Central memory CD4-positive, alpha-beta T cell (primary cell): ENCODE results near the gene PTPRM.

ENCODE experiments used
- DNase-seq: peaks from one replicate; pipeline ENCODE4 v3.0.0; 2022

PTPRM gene

DNA sequence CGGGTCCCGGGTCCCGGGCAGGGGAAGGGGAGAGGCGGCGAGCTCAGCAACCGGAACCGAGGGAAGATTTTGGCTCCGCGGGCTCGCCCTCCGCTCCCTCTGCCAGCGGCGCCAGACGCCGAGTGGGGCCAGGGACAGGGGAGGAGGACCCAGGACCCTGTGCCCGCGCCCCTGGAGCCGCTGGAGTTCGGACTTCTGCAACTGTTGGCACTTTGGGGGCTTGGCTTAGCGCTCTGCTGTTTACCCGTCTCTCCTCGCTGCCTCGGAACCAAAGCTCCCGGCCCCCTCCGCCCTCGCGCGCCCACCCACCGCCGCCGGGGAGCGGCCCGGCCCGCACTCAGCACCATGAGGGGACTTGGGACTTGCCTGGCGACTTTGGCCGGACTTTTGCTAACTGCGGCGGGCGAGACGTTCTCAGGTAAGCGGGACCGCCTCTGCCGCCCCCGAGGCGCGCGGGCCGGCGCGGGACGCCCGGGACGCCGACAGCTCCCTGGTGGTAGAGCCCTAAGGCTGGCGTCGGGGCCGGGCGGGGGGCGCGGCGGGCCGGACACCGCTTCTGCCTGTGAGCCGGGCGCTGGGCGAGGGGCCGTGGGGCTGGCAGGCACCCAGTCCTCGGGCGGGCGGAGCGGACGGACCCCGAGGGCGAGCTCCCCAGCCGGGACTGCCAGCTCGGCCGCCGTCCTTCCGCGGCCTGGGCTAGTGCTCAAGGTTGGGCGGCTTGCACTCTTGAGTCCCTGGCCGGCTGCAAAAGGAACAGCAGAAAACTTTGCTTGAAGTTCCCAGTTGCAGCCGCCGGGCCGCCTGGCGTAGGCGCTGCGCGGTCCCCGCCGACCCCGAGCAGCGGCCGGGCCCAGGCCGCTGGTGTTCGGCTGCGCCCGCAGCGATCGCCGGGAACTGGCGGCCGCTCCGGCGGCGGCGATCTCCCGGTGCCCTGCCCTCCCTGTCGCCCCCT, 634 bp downstream of the PTPRM start:
- peak; percentile 10 for DNase-seq

DNA sequence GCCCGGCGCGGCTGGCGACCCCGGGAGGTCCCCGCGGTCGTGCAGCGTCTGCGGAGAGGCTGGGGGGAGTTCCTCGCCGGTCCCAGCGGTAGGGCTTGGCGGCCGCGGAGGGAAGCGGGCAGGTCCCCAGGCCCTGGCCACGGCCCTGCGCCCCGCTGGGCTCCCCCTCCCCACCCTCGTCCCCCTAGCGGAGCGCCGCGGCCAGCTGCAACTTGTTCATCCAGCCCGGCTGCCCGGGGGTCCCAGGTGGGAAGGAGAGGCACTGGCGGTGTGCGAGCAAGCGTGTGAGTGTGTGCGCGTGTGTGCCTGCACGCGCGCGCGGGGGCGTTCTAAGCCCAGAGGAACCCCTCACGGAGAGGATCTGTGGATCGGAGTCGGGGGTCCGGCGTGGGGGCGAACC, 1.3 kb downstream of the PTPRM start:
- no peak for DNase-seq

DNA sequence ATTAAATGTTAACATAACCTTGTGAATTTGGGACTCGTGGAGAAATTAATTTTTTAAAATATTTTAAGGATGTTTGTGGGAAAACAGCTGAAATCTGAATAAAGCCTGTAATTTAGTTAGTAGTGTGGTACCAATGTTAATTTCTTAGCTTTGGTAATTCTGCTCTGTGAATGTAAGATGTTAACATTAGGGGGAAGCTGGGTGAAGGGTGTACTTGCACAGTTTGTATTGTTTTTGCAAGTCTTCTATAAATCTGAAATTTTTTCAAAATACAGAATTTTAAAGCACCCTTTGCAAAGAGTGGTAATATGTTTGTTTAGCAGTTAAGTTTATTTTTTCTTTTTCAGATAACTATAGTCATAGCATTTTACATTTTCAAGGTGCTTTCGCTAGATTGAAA, 4.5 kb downstream of the PTPRM start:
- no peak for DNase-seq

DNA sequence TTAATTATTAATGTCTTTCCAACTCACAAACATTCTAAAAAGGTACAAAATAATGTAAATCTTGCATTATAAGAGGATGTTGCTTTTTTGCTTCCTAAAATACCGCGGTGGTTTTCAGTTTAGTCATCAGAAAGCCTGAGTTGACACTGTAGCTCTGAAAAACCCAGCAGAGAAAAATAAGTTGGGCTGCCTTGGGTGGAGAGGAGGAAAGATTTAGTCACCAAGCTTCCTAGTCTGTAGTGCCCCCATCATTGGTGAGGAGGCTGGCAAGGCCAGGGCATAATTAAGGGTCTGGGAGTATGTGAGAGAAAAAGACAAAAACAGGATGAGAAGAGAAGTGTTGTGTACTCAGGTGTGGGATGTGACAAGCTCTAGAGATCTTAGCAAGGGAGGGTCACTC, 5.7 kb downstream of the PTPRM start:
- no peak for DNase-seq

DNA sequence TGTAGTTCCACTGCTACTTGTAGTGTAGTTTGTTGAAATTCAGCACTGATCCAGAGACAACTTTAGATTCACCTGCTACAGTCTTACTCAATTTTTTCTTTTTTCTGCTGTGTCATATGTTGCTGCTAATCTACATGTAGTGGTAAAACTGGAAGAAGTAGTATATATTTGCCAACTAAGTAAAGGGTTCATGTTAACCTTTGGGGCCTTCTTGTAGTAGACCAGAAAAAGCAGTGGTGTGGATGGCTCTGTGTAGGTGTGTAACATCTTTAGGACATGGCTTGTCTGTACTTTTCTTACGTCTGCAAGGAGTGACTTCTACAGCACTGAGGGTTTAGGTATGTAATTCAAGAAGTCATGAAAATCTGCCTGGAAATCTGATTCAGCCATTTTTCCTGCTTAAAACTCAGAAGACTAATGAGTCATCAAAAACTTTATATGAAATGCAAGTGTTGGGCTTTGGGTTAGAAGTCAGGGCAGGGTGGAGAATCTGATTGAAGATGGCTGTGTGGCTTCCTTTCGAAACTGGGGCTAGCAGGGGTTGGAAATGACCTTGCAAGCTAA, 8.4 kb downstream of the PTPRM start:
- no peak for DNase-seq

DNA sequence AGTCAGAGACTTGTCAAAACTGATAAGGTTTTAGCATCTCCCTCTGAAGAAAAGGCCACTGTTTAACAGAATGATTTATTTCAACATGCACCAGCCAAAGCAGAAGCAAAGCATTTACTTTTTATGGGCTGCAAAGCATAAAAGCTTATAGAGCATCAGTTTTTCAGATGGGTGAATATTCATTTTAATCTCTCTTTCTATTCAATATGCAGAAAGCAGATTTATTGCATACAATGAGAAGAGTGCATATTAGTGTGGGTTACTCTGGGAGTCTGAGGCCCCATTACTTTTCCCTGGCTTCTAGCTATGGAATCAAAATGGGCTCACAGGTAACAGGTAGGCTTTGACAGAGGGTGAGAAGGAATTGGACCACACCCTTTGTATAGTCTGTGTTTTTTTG, 9.0 kb downstream of the PTPRM start:
- no peak for DNase-seq

DNA sequence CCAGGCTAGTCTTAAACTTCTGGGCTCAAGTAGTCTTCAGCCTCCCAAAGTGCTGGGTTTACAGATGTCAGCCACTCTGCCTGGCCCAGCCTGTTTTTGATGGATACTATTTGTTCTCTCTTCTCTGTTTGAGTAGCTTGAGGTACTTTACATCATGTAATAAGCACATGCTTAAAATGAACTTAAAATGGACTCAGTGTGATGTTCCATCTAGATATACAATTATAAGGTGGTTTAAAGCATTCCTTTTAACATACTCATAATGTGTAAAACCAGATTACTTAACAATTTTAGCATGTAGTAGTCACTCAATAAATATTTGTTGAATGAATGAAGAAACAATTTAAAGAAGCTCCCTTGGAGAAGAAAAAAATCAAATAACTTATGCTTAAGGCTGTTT, 9.6 kb downstream of the PTPRM start:
- DNase-seq, result no peak

DNA sequence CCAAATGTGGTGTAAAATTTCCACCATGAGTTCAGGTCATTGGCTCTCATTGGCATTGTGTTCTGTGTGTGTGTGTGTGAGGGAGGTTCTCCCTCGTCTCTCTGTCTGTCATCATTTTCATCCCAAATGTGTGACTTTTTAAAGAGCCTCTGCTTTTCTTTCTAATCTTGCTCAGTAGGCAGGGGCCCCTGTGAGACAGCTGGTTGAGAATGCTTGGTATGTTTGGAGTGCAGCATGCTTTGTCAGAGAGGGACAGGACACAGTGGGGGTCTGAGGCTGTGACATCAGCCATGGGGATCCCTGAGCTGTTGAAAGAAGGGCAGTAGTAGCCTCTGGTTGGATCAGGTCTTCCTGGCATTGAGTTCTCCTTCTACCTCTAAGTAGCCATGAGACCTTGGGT, 10.6 kb downstream of the PTPRM start:
- no peak for DNase-seq

DNA sequence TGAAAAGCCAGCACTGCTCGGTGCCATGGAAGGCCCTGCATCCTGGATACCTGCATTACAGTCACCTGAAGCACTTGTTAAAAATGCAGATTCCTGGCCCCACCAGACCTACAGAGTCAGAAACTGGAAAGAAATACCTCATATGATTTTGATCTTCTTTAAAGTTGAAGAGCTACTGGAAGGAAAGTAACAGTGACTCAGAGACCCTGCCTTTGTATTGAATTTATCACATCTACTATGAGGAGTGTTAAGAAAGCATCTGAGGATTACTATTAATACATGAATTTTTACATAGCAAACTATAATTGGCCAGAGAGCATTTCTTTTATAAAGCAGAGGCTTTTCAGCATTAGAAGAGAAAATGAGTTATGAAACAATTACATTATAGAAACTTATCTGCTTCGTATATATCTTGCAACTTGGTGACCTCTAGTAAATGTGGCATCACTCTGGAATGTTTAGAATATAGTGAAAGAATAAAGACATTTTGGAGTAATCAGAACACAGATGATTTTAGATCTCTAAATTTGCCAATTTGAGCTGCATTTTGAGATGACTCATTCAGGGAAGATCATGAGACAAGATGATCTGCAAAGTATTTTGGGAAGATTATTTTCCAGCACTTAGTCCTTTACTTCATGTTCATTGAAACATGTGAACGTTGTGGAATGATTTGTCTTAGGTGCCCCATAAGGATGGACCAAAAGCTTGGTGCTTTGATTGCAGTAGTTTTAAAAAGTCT, 12.2 kb downstream of the PTPRM start:
- DNase-seq, result no peak

DNA sequence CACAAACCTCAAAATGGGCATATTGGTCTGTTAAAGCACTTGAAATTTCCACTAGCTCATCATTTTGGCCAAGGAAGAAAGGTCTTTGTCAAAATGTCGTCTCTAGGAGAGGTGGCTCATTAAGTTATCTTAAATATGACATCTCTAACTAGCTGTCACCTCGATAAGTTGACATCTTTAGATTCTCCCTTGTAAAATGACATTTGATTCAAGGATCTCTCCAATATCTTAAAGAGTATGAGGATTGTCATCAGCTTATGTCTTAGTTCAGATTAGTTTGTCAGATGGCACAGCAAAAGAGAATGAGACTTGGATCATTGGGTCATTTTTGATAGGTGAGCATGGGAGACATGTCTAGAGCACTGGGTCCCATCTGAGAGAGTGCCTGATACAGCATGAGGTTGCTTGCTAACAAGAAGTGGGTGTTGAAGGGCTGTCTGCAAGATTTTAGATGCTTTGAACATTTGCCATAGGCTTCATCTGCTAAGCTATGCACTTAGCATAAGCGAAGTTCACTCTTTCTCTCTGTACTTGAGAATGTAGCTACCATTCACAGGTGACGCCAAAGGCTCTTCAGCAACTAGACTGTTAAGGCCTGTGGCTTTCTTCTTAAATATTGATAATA, 12.9 kb downstream of the PTPRM start:
- DNase-seq, result no peak

DNA sequence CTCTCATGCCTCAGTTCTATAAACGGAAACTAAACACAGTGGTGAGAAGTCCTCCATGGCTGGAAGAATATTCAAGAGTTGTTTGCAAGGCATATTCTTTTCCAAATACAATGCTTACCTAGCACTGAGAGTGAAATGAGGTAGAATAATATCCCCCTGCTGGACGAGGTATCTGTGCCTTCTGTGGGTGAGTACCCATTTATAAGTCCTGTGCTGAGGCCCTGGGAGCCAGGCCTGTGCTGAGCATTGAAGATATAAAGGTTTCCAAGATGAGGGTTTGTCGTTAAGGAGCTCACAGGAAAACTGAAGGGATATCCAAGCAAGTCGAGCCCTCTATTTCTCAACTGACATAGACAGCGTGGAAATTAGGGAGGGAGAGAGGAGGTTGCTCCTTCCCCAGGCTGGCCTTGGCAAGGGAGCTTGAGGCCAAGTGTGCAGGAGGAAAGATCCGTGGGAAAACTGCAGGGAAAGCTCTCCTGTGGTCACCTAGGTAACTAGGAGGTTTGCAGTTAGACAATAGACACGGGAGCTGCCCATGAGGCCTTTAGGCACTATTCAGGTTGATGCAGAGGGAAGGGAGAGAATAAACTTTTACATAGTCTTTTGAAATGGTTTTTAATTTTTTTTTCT, 17.6 kb downstream of the PTPRM start:
- DNase-seq, result no peak

DNA sequence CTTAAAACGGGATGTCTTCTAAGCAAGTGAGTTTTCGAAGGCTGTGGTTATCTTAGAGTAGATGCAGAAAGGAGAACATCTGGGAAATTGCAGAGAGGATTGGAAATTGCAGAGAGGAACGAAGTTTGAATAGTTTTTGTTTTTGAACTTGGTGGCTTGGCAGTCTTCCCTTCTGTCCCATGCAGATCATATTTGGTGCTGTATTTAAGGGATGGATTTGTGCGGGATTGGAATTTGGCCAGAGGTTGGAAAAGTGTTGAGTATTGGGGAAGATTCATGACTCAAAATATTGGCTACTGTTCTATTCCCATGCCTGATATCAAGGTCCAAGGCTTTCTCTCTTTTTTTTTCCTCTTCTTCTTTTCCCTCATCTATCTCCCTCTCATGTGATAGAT, 18.2 kb downstream of the PTPRM start:
- no peak for DNase-seq

DNA sequence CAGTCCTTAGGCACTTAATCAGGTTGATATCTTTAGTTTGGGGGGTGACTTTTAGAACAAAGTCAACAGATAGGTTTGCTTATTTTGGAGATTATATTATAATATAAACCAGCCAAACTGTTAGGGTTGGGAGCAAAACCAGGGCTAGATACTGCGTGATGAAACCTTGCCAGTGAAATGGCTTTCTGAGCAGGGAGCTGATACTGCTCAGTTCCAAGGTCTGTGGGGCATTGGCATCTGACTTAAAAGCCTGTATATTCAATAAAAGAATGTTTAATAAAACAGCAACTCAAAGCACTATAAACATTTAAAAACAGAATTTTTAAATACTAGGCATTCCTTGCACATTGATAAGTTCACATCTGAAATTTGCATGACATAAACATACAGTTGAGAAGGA, 19.3 kb downstream of the PTPRM start:
- DNase-seq, result no peak

DNA sequence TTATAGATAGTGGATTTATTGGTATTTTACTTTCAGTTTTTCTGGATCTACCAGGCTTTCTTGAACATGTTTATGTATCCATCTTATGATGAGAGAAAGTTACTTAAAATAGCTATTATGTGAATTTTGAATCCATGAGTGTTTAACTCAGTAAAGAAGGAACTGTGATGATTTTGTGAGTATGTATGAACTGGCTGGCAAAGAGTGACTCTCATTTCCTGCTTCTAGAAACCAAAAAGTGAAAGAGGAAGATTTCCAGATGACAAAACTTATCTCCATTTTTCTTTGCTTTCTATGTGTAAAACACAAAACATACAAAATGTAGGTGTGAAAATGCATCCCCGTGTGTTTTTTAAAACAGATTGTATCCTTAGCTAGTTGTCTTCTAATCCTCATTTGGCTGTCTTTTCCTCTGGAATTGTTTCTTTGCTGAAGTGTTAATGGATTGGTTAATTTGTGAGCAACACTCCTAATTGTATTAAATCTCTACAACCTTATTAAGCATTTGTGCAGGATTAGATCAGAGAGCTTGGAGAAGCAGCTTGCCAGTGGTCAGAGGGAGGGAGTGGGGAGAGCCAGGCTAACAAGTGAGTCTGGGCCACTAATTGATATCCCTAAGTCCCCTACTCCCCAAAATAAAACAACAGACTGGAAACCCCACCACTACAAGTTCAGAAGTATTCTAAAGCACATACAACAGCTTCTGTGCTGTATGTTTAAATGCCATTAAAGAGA, 23.9 kb downstream of the PTPRM start:
- no peak for DNase-seq

DNA sequence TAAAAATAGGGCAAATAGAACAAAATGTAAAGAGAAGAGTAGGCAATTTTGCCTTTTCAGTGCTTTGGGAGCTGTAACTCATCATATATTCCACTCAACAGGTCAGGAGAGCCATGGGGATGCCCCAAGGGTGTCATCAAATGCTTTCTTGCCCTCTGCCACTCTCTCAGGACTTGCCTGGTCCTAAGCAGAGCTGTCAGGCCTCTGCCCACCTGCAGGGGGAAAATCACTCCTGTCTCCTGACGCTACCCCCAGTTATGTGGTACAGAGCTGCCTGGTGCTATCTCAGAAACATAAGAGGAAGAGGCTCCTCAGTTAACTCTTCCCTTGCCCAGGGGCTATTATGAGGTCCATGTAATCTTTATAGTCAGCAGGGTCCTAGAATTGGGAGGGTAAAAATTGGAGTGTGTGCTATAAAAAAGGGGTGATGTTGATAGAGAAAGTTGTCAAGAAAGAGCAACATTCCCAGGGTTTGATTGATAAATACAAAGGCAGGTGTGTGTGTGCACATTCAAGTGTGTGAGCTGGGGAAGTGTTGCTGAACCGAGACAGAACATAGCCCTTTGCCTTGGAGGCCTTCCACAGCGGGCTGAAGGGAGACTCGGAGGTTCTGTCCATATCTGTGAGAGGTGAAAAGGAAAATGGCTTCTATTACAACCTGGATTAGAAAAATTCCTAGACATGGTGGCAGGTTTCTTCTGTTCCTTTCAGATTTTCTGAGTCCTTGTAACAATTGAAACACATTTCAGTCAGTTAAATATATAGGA, 25.4 kb downstream of the PTPRM start:
- no peak for DNase-seq

DNA sequence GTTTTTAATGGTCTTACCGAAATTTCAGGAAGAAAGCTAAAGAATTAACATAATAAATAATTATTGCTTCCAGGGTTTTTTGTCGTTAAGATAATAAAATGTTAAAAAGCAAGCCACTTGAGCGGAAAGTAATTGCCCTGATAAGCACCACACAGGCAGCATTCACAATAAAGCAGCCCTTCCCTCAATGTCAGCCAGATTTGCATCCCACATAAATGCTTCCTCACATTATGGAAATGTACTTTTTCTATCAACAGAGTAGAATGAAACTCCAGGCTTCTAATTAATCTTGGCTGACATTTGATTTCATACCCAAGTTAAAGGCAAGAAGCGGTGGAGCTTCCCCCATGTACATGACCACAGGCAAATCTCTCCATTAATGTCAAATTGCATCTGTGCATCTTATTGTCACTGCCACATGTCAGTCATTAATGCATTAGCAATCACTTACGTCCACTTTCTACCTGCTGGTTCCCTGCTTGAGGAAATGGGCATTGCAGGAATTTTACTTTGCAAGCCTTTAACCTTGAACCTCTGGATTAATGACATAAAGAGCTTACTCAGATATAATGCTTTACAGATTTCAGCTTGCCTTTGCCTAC, 26.2 kb downstream of the PTPRM start:
- DNase-seq, result no peak

DNA sequence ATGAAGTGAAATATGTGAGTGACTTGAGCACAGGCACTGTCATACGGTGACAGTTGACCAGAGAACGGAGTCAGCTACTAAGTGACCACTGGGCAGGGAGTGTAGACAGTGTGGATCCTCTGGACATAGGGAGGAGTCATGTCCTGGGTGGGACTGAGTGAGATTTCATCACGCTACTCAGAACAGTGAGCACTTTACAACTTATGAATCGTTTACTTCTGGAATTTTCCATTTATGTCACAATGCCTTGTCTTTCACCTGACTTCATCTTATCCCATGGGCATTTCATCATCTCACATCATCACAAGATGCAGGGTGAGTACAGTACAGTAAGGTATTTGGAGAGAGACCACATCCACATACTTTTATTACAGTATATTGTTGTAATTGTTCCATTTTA, 29.0 kb downstream of the PTPRM start:
- DNase-seq, result no peak

DNA sequence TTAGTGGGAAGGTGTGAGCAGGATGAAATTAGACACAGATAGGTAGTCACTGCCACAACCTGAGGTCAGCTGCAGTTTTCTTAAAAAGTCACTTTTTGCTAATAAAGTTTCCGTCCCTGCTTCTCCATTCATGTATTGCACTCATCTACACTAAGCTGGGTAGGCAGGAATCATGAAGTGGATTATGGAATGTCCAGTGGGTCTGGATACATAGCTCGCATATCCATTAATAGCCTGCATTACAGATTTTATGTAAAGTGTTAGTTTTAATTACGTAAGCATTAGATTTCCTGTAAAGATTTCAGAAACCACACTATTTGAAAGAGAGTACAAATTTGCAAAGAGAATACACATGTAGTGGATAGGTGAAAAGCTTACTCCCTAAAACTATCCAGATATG, 30.4 kb downstream of the PTPRM start:
- no peak for DNase-seq

DNA sequence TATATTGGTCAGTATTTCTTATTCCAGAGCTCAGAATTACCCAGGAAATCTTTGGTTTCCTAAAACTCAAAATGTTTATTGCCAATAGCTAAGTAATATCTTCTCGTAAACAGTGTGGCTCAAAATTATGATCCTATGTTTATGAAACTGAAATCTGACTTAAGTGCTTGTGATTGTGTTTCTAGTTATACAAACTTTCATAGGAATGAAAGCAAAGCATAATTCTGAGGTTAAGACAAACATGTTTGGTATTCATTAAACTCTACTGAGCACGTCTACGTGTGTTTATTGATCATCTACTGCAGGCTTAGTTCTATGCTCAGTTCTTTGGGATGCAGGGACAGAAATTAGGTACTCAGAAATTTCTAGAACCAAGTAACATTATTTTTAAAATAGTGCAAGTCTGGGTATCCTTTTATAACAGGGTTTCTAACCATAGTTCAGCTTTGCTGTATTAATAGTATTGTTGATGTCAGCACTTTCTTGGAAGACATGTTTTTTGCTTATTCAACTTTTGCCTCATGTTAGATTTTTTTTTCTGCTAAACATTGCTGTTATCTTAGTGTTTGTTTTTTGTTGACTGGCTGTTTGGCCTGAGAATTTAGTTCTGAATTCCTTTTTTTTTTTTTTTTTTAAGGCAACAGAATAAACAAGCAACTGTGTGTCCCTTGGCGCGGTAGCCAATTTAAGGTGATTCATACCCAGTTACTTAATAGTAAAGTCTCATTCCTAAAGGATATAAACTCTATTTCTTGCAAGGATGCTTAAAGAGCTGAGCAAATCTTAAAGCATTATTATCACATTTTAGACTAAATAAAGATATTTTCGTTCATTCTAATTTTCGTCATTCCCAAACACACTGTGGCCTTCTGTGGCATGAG, 31.3 kb downstream of the PTPRM start:
- DNase-seq, result no peak

DNA sequence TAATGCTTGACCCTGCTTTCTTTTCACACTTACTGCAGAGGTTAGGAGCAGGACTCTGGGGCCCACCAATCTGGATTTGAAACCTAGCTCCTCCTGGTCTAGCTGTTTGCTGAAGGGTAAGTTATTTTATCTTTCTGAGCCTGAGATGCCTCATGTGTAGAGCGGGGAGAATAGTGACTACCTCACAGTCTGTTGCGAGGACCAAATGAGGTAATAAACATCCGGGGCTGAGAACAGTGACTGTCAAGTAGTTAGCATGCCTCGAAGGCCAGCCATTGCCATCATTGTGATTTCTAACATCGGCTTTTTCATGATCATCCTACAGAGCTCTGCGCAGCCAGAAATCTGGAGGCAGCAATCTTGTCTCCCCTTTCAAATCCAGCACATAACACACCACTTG, 32.9 kb downstream of the PTPRM start:
- no peak for DNase-seq
